Dendritic cell treated with granulocyte-macrophage colony-stimulating factor and Interleukin-4, amounts not matched to agents 40 ng/mL and 50 ng/mL, for 4 days (primary cell): Measurements from ENCODE around the gene CPT1B.
"Not testable (repeated sequence)": the region's sequence is repeated elsewhere in the genome, so short reads cannot be mapped to it uniquely, and the experiment has no call there.

ENCODE experiments used
- H3K27ac Mint-ChIP-seq: one replicate; pipeline ENCODE4 v1.8.0; 2022; ENCODE audit warnings: mild to moderate bottlenecking, mixed read lengths
- H3K27me3 Mint-ChIP-seq: one replicate; pipeline ENCODE4 v1.8.0; 2022; ENCODE audit warnings: mild to moderate bottlenecking, mixed read lengths
- H3K36me3 Mint-ChIP-seq: one replicate; pipeline ENCODE4 v1.8.0; 2022; ENCODE audit warnings: low read depth, mixed read lengths
- H3K4me1 Mint-ChIP-seq: one replicate; pipeline ENCODE4 v1.8.0; 2022; ENCODE audit warnings: low read depth, mixed read lengths
- H3K4me3 Mint-ChIP-seq: one replicate; pipeline ENCODE4 v1.8.0; 2022; ENCODE audit warnings: mild to moderate bottlenecking, moderate library complexity, mixed read lengths
- H3K9me3 Mint-ChIP-seq: one replicate; pipeline ENCODE4 v1.8.0; 2022; ENCODE audit warnings: mixed read lengths
- intact Hi-C: fragments of 100-400 bp; cut with micrococcal nuclease; formaldehyde crosslinking; loops from one replicate; pipeline ENCODE4 v1.15.0; 2022

The CPT1B gene

DNA sequence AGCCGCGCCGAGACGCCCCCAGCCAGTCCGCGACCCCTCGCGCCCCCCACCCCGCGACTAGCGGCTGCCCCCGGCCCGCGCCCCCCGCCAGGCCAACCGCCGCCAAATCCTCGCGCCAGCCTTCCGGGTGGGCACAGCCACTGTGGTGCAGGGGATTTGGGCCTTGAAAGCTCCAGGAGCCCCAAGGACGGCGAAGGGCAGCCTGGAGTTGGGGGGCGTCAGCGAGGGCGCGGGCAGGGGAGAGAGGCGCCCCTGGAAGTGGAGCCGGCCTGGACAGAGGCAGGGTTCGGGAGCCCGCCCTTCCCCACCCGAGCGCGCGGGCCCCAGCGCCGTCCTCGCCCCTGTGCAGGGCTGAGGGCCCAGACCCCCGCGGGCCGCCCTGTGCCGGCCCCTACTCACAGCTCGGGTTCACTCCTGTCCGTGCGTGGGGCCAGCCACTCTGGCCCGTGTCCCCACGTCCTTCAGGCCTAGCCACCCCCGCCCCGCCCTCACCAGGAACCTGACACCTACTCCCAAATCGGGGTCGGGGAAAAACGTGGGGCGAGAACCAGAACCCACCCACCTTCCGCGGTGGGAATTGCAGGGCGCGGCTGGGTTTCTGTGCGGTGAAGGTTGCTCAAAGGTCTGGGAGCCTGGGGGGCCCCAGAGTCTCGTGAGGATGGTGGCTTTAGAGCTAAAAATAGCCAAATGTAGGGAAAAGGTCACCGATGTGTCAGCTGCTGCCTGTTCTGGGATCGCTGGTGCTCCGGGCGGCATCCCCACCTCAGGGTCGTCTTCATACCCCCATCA is at the start of gene CPT1B:
CPT1B (minus strand) TSS at position 441 of the 789 bp plus-strand sequence. CDS start 512 bp downstream, outside the sequence.
- Mint-ChIP-seq H3K4me3 (no peak within 1 kb of the TSS), H3K27ac (no peak within 1 kb of the TSS), H3K27me3 (peaks cover 9% of the 10 kb centered on the region)

DNA sequence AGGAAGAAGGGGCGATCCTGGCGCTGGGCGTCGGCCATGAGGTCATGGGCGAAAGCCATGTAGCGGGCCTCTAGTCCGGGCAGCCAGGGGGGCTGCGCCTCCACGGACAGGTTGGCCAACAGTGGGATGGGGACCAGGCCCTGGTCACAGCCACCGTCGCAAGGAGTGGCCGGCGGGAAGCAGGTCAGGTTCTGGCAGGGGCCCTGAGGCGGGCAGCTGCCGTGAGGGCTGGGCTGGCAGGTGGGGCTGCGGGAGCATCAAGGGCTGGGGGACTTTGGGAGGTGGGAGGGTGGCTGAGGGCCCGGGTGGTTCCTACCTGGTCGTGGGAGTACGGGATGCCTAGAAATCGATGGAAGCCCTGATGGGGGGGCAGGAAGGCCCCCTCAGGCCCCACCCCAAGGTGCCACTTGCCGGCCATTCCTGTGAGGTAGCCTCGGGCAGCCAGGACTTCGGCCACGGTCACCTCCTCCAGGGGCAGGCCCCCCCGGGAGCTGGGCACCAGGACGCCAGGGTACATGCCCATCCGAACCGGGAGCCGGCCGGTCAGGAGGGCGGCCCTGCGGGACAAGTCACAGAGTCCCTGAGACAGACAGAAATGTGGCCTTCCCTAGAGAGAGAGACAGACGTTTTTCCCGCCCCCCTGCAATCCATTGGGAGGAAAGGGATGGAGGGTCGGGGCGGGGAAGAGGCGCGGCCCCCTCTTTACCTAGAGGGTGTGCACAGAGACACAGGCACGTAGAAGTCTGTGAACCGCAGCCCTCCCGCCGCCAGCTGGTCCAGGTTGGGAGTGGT is 48.8 kb upstream of the CPT1B start:
- Mint-ChIP-seq H3K27ac (peak overlapping the region; percentile 87), H3K27me3 (peaks cover 1% of the 10 kb centered on the region), H3K36me3 (peaks cover 41% of the 10 kb centered on the region), H3K4me1 (peaks cover 43% of the 10 kb centered on the region), H3K4me3 (peak overlapping the region; percentile 73), H3K9me3 (no peaks in the 10 kb centered on the region)
- intact Hi-C loops: loop anchor here (5.0 kb wide), 1 partner anchor 65 kb away; no protein-coding TSS in a partner anchor

More for the DNA sequence above, at the start of gene CPT1B:
- peaks cover 60% of the 10 kb centered on the region for H3K36me3 Mint-ChIP-seq
- intact Hi-C loops: loop anchor here (2.0 kb wide), 1 partner anchor 43 kb away; no protein-coding TSS in a partner anchor
- H3K9me3 Mint-ChIP-seq: no peaks in the 10 kb centered on the region
- H3K4me1 Mint-ChIP-seq: peaks cover 41% of the 10 kb centered on the region

DNA sequence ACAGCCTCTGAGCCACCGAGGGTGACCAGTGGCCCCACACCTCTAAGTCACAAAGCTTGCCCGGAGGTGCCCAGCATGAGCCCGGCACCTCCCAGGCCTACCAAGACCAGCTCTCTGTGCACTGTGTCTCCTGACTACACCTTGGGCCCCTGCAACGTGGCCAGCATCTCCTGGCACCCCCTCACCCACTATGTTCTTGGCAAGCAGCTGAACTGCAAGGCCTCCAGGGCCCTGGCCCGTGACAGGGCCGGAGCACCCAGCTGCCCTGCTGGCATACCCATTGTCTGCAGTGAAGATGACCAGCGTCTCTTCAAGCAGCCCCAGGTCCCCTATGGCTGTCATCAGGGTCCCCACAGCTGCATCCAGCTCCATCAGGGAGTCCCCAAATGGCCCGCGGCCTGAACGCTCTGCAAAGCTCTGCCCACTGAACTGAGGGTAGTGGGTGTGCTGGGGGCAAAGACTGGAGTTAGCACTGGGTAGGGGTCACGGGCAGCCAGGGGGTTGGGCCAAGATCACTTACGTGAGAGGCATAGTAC is 48.2 kb upstream of the CPT1B start:
- intact Hi-C loops: loop anchor here (5.0 kb wide), 1 partner anchor 66 kb away; no protein-coding TSS in a partner anchor
- peak overlapping the region; percentile 87 for H3K27ac Mint-ChIP-seq
- H3K4me1 Mint-ChIP-seq: peaks cover 50% of the 10 kb centered on the region
- H3K9me3 Mint-ChIP-seq: no peaks in the 10 kb centered on the region
- peak overlapping the region; percentile 17 for H3K4me3 Mint-ChIP-seq
- peaks cover 41% of the 10 kb centered on the region for H3K36me3 Mint-ChIP-seq
- peaks cover 3% of the 10 kb centered on the region for H3K27me3 Mint-ChIP-seq

DNA sequence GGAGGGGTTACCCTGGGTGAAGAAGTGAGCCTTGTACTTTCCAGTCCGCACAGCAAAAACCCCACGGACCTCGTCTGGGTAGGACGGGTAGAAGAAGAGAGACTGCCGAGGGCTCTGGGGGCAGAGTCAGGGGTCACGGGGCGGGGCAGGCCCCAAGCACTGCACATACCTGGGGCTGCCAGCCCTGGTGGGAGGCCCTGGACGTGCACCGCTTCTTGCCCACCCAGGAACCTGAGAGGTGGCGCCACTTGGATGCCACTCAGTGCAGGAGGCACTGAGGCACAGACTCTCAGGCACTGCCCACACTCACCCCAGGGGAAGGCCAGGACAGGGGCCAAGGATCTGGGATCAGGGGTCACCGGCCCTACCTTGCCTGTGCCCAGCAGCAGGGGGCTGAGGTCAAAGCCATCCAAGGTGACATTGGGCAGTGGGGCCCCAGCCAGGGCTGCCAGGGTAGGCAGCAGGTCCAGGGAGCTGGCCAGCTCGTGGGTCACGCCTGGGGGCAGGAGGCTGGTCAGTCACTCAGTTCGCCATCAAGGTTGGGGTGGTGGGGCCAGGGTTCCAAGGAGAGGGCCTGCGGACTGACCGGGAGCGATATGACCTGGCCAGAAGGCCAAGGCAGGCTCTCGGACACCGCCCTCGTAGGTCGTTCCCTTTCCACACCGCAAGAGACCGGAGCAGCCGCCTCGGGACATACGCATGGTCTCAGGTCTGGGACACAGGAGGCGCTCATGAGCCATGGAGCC is 47.5 kb upstream of the CPT1B start:
- intact Hi-C loops: loop anchor here (5.0 kb wide), 1 partner anchor 67 kb away; no protein-coding TSS in a partner anchor

DNA sequence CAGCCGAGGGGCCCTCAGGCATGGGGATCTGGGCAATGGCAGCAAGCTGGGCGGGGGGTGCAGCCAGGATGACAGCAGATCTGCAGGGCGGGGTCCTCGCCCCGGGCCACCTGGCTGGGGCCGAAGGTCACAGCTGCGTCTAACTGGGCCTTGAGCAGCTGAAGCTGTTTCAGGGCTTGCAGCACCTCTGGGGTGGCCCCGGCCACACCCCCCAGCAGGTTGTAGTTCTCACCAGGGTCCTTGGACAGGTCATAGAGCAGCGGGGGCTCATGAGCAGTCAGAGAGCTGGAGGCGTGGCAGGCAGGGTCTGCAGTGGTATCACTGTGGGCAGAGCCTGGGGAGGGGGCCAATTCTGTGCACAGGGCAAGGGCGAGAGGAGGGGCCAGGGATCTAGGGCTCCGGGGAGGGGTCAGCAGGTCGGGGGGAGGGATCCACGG is 46.9 kb upstream of the CPT1B start:
- H3K27me3 Mint-ChIP-seq: peaks cover 7% of the 10 kb centered on the region
- H3K27ac Mint-ChIP-seq: no peak overlapping the region
- intact Hi-C loops: loop anchor here (5.0 kb wide), 1 partner anchor 67 kb away; no protein-coding TSS in a partner anchor
- H3K36me3 Mint-ChIP-seq: peaks cover 41% of the 10 kb centered on the region
- peaks cover 59% of the 10 kb centered on the region for H3K4me1 Mint-ChIP-seq
- no peaks in the 10 kb centered on the region for H3K9me3 Mint-ChIP-seq
- no peak overlapping the region for H3K4me3 Mint-ChIP-seq

More for the DNA sequence above, 47.5 kb upstream of the CPT1B start:
- Mint-ChIP-seq H3K4me1 (peaks cover 57% of the 10 kb centered on the region), H3K27ac (no peak overlapping the region), H3K36me3 (peaks cover 41% of the 10 kb centered on the region), H3K4me3 (no peak overlapping the region), H3K9me3 (no peaks in the 10 kb centered on the region), H3K27me3 (peaks cover 7% of the 10 kb centered on the region)

DNA sequence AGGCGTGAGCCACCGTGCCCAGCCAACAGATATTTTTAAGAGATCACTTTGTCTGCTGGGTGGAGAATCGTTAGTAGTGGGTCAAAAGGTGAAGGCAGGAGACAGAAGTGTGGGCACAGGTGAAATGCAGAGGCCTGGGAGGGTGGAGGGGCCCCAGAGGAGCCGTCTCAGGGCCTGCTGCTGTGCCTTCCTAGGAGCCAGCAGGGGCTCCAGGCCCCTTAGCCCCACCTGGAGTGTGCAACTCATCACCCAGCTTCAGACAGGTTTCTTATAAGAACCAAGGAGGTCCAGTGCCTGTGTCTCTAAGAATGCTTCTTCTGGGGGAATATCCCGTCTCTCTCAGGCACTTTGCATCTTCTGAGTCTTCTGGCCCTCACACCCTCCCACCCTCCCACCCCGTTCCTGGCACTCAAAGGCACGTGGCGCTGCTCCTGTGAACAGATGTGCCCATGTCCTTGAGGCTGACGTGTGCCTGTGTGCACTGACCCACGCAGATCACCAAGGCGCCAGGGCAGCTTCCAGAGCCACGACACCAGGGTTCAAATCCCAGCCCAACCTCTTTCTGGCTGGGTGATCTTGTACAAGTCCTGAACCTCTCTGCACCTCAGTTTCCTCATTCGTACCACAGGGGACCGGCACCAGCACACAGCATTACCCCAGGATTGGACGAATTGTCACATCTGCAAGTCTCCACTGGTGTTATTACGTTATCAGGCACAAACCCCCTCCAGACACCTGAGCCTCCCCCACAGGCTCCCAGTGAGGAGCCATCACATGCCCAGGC is 46.3 kb upstream of the CPT1B start:
- intact Hi-C loops: loop anchor here (5.0 kb wide), 3 partner anchors 68 to 372 kb away; partner anchors contain the start of genes HDAC10 and SCO2
- peaks cover 41% of the 10 kb centered on the region for H3K36me3 Mint-ChIP-seq
- no peak overlapping the region for H3K4me3 Mint-ChIP-seq
- H3K4me1 Mint-ChIP-seq: peaks cover 60% of the 10 kb centered on the region
- no peak overlapping the region for H3K27ac Mint-ChIP-seq
- H3K9me3 Mint-ChIP-seq: no peaks in the 10 kb centered on the region
- H3K27me3 Mint-ChIP-seq: peaks cover 11% of the 10 kb centered on the region

DNA sequence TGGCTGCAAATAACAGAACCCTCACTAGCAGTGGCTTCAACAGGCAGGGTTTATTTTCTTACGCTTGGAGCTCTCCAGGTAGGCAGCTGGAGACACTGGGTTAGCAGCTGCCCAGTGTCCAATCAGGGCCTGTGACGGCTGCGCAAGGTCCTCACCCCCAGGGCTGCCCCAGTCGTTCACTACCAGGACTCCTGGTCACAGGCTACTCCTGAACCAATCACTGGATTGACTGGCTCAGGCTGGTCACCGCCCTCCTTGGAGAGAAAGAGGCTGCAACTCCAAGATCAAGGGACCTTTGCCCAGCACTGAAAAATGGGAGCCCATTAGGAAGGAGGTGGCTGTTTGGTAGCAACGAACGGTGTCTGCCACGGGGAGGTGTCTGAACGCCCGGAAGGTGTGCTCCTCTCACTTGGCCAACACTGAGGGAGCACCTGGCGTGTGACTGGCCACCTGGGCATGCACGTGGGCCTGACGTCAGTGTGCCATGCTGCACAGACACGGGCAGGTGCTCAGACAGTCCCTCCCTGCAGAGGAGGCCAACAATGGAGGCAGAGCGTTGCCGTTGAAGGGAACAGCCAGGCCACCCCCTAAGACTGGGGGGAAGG is 44.6 kb upstream of the CPT1B start:
- peaks cover 51% of the 10 kb centered on the region for H3K4me1 Mint-ChIP-seq
- H3K9me3 Mint-ChIP-seq: no peaks in the 10 kb centered on the region
- intact Hi-C loops: loop anchor here (5.0 kb wide), 2 partner anchors 96 to 371 kb away; partner anchors contain the start of genes HDAC10 and SCO2
- H3K27ac Mint-ChIP-seq: peak overlapping the region; percentile 81
- peaks cover 14% of the 10 kb centered on the region for H3K27me3 Mint-ChIP-seq
- no peak overlapping the region for H3K4me3 Mint-ChIP-seq
- peaks cover 34% of the 10 kb centered on the region for H3K36me3 Mint-ChIP-seq

DNA sequence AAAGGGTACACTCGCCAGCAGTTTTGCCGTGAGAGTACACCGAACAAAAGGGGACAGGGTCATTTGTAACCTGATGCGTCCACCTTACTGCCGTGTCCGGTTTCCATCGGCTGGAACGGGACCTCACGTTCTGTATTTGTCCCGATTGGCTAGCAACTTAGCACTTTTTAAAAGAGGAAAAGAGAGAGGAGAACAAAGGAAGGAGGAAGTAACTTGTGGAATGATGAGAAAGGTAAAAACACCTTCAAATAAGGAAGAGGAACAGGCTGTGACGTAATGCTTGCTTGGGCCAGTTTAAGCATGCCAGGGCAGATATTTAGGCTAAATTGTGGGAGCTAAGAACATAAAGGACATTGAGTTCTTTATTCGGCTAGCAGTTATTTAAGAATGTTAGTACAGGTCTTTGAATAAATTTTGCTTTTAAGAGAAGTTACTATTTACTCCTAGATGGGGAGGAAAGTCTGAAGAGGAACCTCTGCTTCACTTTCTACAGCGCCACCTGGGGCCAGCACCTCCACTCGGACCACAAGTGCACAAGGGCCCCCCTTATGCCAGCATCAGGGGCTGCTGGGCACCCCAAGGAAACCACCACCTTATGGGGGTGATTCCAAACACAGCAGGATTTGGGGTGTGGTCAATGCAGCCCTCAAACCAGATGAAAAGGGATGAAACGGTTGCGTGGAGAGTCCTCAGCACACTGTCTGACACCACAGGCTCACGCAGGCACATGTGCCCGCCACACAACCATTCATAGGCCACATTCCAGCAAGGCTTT is 43.9 kb upstream of the CPT1B start:
- peaks cover 14% of the 10 kb centered on the region for H3K27me3 Mint-ChIP-seq
- H3K36me3 Mint-ChIP-seq: peaks cover 30% of the 10 kb centered on the region
- H3K9me3 Mint-ChIP-seq: no peaks in the 10 kb centered on the region
- H3K27ac Mint-ChIP-seq: peak overlapping the region; percentile 81
- peaks cover 47% of the 10 kb centered on the region for H3K4me1 Mint-ChIP-seq
- intact Hi-C loops: loop anchor here (2.0 to 5.0 kb wide), 4 partner anchors 45 to 370 kb away; partner anchors contain the start of genes HDAC10, KLHDC7B and SCO2
- peak overlapping the region; percentile 69 for H3K4me3 Mint-ChIP-seq

DNA sequence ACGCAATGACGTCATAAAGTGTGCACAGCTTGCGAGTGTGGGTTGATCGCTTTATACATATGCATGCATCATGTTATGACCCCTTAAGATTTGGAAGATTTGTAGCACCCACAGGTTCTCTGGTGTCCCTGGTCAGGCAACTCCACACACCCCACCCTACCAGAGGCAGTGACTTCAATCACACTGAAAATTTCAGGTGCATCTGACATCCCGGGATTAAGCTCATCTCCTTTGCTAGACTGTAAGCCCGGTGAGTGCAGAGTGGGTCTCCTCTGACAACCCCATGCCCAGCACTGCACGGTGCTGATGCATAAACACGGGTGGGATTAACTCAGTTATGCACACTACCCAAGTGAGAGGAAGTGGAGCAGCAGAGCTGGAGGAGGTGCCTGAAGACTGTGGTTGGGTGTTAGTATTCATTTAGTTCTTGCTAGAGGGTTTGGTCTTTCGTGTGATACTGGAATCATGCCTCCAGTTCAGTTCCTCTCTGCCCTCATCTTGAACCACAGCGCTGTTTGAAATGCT is 43.2 kb upstream of the CPT1B start:
- Mint-ChIP-seq H3K36me3 (peaks cover 26% of the 10 kb centered on the region), H3K4me3 (peak overlapping the region; percentile 69), H3K27ac (peak overlapping the region; percentile 81), H3K9me3 (no peaks in the 10 kb centered on the region), H3K4me1 (peaks cover 39% of the 10 kb centered on the region), H3K27me3 (peaks cover 14% of the 10 kb centered on the region)
- intact Hi-C loops: loop anchor here (2.0 to 5.0 kb wide), 4 partner anchors 45 to 369 kb away; partner anchors contain the start of genes HDAC10, KLHDC7B and SCO2

DNA sequence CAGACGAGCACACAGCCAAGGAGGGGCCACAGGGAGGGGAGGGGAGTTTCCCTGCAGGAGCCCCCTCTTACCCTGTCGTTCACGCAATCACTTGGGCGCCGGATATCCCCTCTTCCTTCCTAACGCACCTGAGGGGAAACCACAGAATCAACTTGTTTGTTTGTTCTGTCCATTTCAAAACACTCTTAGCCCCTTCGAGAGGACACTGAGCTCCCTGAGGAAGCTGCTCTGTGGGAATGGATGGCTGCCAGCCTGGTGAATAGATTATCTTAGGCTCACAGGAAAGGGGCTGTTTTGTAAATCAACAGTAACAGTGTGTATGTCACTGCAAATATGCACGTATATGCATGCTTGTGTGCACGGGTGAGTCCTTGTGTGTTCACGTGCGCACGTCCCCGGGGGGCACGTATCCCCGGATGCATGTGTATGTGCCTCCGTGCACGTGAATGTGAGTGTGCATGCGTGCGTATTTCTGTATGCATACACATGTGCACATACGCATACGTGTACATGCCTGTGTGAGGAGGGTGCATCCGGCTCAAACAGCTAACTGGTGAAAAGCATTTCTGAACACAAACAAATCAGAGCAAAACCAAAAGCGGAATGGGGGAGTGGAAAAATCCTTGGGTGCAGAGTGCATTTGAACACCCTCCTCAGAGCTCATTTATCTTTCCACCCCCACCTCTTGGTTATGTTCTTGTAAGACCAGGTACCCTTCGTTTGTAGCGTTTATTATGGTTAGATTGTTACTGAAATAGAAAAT is 42.5 kb upstream of the CPT1B start:
- Mint-ChIP-seq H3K9me3 (no peaks in the 10 kb centered on the region), H3K4me1 (peaks cover 34% of the 10 kb centered on the region), H3K27ac (peak overlapping the region; percentile 81), H3K4me3 (peak overlapping the region; percentile 69), H3K27me3 (peaks cover 14% of the 10 kb centered on the region), H3K36me3 (peaks cover 19% of the 10 kb centered on the region)
- intact Hi-C loops: loop anchor here (2.0 to 5.0 kb wide), 4 partner anchors 44 to 368 kb away; partner anchors contain the start of genes HDAC10, KLHDC7B and SCO2

DNA sequence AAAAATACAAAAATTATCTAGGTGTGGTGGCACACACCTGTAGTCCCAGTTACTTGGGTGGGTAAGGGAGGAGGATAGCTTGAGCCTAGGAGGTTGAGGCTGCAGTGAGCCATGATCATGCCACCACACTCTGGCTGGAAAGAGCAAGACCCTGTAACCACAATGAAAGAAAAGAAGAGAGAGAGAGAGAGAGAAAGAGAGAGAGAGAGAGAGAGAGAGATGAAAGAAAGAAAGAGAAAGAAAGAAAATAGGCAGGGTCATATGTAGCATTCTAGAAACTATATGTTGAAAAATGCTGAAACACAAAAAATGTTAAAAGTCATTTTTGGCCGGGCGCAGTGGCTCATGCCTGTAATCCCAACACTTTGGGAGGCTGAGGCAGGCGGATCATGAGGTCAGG is 36.1 kb upstream of the CPT1B start:
- Mint-ChIP-seq H3K4me1 (peaks cover 21% of the 10 kb centered on the region), H3K27me3 (peaks cover 47% of the 10 kb centered on the region)
- intact Hi-C loops, H3K27ac Mint-ChIP-seq, H3K4me3 Mint-ChIP-seq, H3K9me3 Mint-ChIP-seq, H3K36me3 Mint-ChIP-seq: not testable (repeated sequence)
